ENCODE measurements around the gene LRIG3.

GRCh38 chr12:58923781-58924180 is 3.5 kb upstream of the LRIG3 start:
- TF ChIP-seq EZH2 (IDR thresholded peaks at IDR 0.05; ENCODE audit: low read length, missing control alignments) (no peak), CTCF (conservative IDR thresholded peaks at IDR 0.05 in 1 of 2, IDR thresholded peaks at IDR 0.05 in 1 of 2; ENCODE audit: low read depth in 1 of 2, low read length in 2 of 2) (no peak)
